ENCODE measurements around the gene HSP90AB1.
A peak's percentile ranks its signal among the peaks of the same experiment; 100 is the strongest.

Gene HSP90AB1

GRCh38 chr6:44237813-44238433 is 9.0 kb upstream of the HSP90AB1 start:
- H3K4me1 ChIP-seq (ENCODE audit: control insufficient read depth, insufficient read depth, low read length) = peaks cover 9% of the 10 kb centered on the region
- no peaks in the 10 kb centered on the region for H3K27me3 ChIP-seq (ENCODE audit: control insufficient read depth, insufficient read depth, low read length)
- H3K9me3 ChIP-seq (ENCODE audit: control insufficient read depth, insufficient read depth, low read length) = no peaks in the 10 kb centered on the region
- peaks cover 7% of the 10 kb centered on the region for H3K36me3 ChIP-seq (ENCODE audit: control insufficient read depth, insufficient read depth, low read length)
- DNase-seq (ENCODE audit: low read depth, low spot score) = no peak
- H3K4me3 ChIP-seq (ENCODE audit: low read length) = peak overlapping the region; percentile 43; the same call in 1 of the 2 replicates
- no peak overlapping the region for H3K27ac ChIP-seq (ENCODE audit: low read length)
- whole genome bisulfite sequencing (ENCODE audit: insufficient coverage, insufficient read length) = no CpG with 5 or more reads among the region's 42 CpGs

DNA sequence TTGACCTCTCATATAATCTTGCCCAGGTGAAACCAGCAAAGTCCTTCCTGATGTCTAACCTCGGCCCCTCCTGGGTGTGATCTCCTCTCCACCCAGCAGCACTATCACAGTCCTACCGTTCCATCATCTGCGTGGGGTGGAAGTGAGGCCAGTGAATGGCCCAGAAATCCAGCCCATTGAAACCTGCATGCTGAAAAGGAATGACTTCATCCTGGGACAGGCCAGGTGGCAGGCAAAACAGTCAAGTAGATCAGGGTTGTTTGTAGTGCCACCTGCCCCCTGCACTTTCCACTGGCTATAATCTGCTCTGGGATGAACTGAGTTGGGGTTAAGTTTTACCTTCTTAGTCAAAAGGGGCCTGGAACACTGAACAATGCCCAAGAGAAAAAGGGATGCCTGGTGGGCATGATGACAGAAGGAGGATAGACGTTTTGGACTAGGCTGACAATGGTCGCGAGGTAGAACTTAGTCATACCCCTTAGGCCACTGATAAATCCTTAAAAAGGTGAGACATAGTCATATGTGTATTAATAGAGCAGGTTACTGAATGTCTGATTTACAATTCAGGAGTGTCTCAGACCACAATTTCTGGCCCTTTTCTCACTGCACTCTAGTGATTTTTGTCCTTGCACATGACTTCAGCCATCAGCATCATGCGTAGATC is 8.1 kb upstream of the HSP90AB1 start:
- no peaks in the 10 kb centered on the region for H3K9me3 ChIP-seq (ENCODE audit: control insufficient read depth, insufficient read depth, low read length)
- no peaks in the 10 kb centered on the region for H3K27me3 ChIP-seq (ENCODE audit: control insufficient read depth, insufficient read depth, low read length)
- H3K4me1 ChIP-seq (ENCODE audit: control insufficient read depth, insufficient read depth, low read length) = peaks cover 9% of the 10 kb centered on the region
- H3K4me3 ChIP-seq (ENCODE audit: low read length) = no peak overlapping the region
- no peak overlapping the region for H3K27ac ChIP-seq (ENCODE audit: low read length)
- DNase-seq (ENCODE audit: low read depth, low spot score) = no peak
- no CpG with 5 or more reads among the region's 7 CpGs for WGBS (ENCODE audit: insufficient coverage, insufficient read length)
- no peaks in the 10 kb centered on the region for H3K36me3 ChIP-seq (ENCODE audit: control insufficient read depth, insufficient read depth, low read length)

DNA sequence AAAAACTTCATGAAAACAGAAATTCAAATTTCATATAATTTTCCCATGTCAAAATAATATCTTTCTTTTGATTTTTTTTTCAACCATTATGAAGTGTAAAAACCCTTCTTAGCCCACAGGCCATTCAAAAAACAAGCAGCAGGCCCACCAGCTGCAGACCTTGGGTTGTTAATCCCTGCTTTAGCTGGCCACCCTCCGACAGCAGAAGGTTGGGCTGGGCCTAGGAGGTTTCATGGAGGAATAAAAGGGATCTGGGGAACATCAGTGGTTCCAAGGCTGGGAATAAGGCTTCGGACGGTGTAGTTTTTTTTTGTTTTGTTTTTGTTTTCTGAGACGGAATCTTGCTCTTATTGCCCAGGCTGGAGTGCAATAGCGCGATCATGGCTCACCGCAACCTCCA is 3.6 kb upstream of the HSP90AB1 start:
- H3K27me3 ChIP-seq (ENCODE audit: control insufficient read depth, insufficient read depth, low read length) = no peaks in the 10 kb centered on the region
- no peaks in the 10 kb centered on the region; the same call in 1 of the 2 replicates for H3K4me1 ChIP-seq (ENCODE audit: control insufficient read depth, insufficient read depth, low read length)
- H3K36me3 ChIP-seq (ENCODE audit: control insufficient read depth, insufficient read depth, low read length) = no peaks in the 10 kb centered on the region
- no peak for DNase-seq (ENCODE audit: low read depth, low spot score)
- no peak overlapping the region for H3K4me3 ChIP-seq (ENCODE audit: low read length)
- WGBS (ENCODE audit: insufficient coverage, insufficient read length) = no CpG with 5 or more reads among the region's 7 CpGs
- H3K27ac ChIP-seq (ENCODE audit: low read length) = no peak overlapping the region
- no peaks in the 10 kb centered on the region for H3K9me3 ChIP-seq (ENCODE audit: control insufficient read depth, insufficient read depth, low read length)

DNA sequence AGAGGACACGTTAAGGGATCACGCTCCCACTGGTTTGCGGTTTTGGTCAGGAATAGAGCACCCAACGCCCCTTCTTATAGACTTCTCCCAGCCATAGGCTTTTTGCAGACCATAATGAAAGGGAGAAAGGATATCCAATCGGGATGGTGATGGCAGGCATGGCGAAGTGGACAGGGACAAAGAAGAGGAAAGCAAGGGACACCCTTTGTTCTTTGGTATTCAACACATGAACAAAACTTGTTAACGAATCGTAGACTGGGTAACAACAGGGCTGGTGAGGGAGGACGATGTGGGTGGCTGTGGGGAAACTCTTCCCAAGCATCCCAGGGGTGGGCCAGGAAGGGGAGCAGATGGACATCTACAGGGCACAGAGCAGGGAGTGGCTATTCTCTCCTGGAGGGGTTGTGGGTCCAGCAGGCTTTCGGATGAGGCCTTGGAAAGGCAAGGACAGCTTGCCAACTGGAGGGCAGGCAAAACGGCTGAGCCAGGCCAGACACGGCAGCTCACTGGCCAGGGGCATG is 1.4 kb upstream of the HSP90AB1 start:
- H3K4me3 ChIP-seq (ENCODE audit: low read length) = peak overlapping the region; percentile 32; the same call in 1 of the 2 replicates
- H3K36me3 ChIP-seq (ENCODE audit: control insufficient read depth, insufficient read depth, low read length) = peaks cover 18% of the 10 kb centered on the region; the same call in 1 of the 2 replicates
- H3K4me1 ChIP-seq (ENCODE audit: control insufficient read depth, insufficient read depth, low read length) = no peaks in the 10 kb centered on the region; the same call in 1 of the 2 replicates
- H3K9me3 ChIP-seq (ENCODE audit: control insufficient read depth, insufficient read depth, low read length) = no peaks in the 10 kb centered on the region
- H3K27me3 ChIP-seq (ENCODE audit: control insufficient read depth, insufficient read depth, low read length) = no peaks in the 10 kb centered on the region
- no peak overlapping the region for H3K27ac ChIP-seq (ENCODE audit: low read length)
- WGBS (ENCODE audit: insufficient coverage, insufficient read length) = no CpG with 5 or more reads among the region's 12 CpGs
- DNase-seq (ENCODE audit: low read depth, low spot score) = no peak

DNA sequence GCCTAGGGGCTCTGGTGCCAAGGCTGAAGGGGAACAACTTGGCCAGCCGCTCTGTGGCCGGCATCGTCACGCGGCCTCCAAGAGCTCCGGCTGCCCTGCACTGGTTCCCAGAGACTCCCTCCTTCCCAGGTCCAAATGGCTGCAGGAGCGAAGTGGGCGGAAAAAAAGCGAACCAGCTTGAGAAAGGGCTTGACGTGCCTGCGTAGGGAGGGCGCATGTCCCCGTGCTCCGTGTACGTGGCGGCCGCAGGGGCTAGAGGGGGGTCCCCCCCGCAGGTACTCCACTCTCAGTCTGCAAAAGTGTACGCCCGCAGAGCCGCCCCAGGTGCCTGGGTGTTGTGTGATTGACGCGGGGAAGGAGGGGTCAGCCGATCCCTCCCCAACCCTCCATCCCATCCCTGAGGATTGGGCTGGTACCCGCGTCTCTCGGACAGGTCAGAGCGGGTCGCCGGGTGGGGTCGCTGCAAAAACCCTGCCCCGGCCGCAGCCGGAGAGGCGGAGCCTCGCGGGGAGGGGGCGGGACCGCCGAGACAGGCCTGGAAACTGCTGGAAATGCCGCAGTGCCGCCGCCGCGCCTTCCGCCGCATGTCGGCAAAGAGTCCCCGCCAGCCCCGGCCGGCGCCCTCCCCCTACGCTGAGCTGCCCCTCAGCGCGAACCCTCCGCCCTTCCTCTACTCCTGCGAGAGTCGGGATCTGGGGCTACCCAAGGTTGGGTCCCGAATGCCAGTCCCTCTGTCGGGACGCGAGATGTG is 814 bp upstream of the HSP90AB1 start:
- no CpG with 5 or more reads among the region's 62 CpGs for WGBS (ENCODE audit: insufficient coverage, insufficient read length)
- peak overlapping the region; percentile 79; the same call in 1 of the 2 replicates for H3K4me3 ChIP-seq (ENCODE audit: low read length)
- H3K4me1 ChIP-seq (ENCODE audit: control insufficient read depth, insufficient read depth, low read length) = no peaks in the 10 kb centered on the region; the same call in 1 of the 2 replicates
- no peaks in the 10 kb centered on the region for H3K9me3 ChIP-seq (ENCODE audit: control insufficient read depth, insufficient read depth, low read length)
- no peaks in the 10 kb centered on the region for H3K27me3 ChIP-seq (ENCODE audit: control insufficient read depth, insufficient read depth, low read length)
- no peak for DNase-seq (ENCODE audit: low read depth, low spot score)
- peaks cover 24% of the 10 kb centered on the region; the same call in 1 of the 2 replicates for H3K36me3 ChIP-seq (ENCODE audit: control insufficient read depth, insufficient read depth, low read length)
- H3K27ac ChIP-seq (ENCODE audit: low read length) = no peak overlapping the region

- no CpG with 5 or more reads among the region's 52 CpGs for WGBS (ENCODE audit: insufficient coverage, insufficient read length)
- no peak for DNase-seq (ENCODE audit: low read depth, low spot score)
- no peaks in the 10 kb centered on the region; the same call in 1 of the 2 replicates for H3K4me1 ChIP-seq (ENCODE audit: control insufficient read depth, insufficient read depth, low read length)
- peaks cover 33% of the 10 kb centered on the region for H3K36me3 ChIP-seq (ENCODE audit: control insufficient read depth, insufficient read depth, low read length)
- H3K4me3 ChIP-seq (ENCODE audit: low read length) = peak overlapping the region; percentile 79
- no peaks in the 10 kb centered on the region for H3K27me3 ChIP-seq (ENCODE audit: control insufficient read depth, insufficient read depth, low read length)
- no peak overlapping the region for H3K27ac ChIP-seq (ENCODE audit: low read length)
- H3K9me3 ChIP-seq (ENCODE audit: control insufficient read depth, insufficient read depth, low read length) = no peaks in the 10 kb centered on the region
Measured at GRCh38 chr6:44247338-44248302, 719 bp downstream of the HSP90AB1 start.

DNA sequence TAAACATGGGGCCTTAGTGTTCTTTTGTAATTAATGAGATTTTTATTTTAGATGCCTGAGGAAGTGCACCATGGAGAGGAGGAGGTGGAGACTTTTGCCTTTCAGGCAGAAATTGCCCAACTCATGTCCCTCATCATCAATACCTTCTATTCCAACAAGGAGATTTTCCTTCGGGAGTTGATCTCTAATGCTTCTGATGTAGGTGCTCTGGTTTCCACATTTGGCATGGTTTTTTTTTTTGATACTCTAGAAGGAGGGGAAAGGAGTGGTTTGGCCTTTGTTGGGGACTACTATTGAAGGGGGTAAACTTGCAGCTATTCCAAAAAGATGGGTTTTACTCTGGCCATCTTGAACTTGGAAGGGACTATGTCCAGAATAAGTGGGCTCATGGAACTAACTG is 1.7 kb downstream of the HSP90AB1 start:
- H3K9me3 ChIP-seq (ENCODE audit: control insufficient read depth, insufficient read depth, low read length) = no peaks in the 10 kb centered on the region
- peaks cover 43% of the 10 kb centered on the region for H3K36me3 ChIP-seq (ENCODE audit: control insufficient read depth, insufficient read depth, low read length)
- no peak overlapping the region for H3K27ac ChIP-seq (ENCODE audit: low read length)
- no peak for DNase-seq (ENCODE audit: low read depth, low spot score)
- no peaks in the 10 kb centered on the region; the same call in 1 of the 2 replicates for H3K4me1 ChIP-seq (ENCODE audit: control insufficient read depth, insufficient read depth, low read length)
- no CpG with 5 or more reads among the region's 1 CpG for WGBS (ENCODE audit: insufficient coverage, insufficient read length)
- H3K27me3 ChIP-seq (ENCODE audit: control insufficient read depth, insufficient read depth, low read length) = no peaks in the 10 kb centered on the region
- H3K4me3 ChIP-seq (ENCODE audit: low read length) = peak overlapping the region; percentile 79; the same call in 1 of the 2 replicates

- H3K9me3 ChIP-seq (ENCODE audit: control insufficient read depth, insufficient read depth, low read length) = no peaks in the 10 kb centered on the region
- H3K27ac ChIP-seq (ENCODE audit: low read length) = no peak overlapping the region
- peaks cover 48% of the 10 kb centered on the region for H3K36me3 ChIP-seq (ENCODE audit: control insufficient read depth, insufficient read depth, low read length)
- no peak overlapping the region for H3K4me3 ChIP-seq (ENCODE audit: low read length)
- H3K4me1 ChIP-seq (ENCODE audit: control insufficient read depth, insufficient read depth, low read length) = no peaks in the 10 kb centered on the region; the same call in 1 of the 2 replicates
- WGBS (ENCODE audit: insufficient coverage, insufficient read length) = no CpG with 5 or more reads among the region's 9 CpGs
- no peak for DNase-seq (ENCODE audit: low read depth, low spot score)
- no peaks in the 10 kb centered on the region for H3K27me3 ChIP-seq (ENCODE audit: control insufficient read depth, insufficient read depth, low read length)
Measured at GRCh38 chr6:44249082-44249748, 2.3 kb downstream of the HSP90AB1 start.

GRCh38 chr6:44250067-44250717 is 3.3 kb downstream of the HSP90AB1 start:
- no peak overlapping the region for H3K27ac ChIP-seq (ENCODE audit: low read length)
- H3K4me1 ChIP-seq (ENCODE audit: control insufficient read depth, insufficient read depth, low read length) = no peaks in the 10 kb centered on the region
- H3K4me3 ChIP-seq (ENCODE audit: low read length) = no peak overlapping the region
- no peak for DNase-seq (ENCODE audit: low read depth, low spot score)
- no peaks in the 10 kb centered on the region for H3K9me3 ChIP-seq (ENCODE audit: control insufficient read depth, insufficient read depth, low read length)
- WGBS (ENCODE audit: insufficient coverage, insufficient read length) = 100% methylated on average over 2 of the region's 6 CpGs
- peaks cover 58% of the 10 kb centered on the region for H3K36me3 ChIP-seq (ENCODE audit: control insufficient read depth, insufficient read depth, low read length)
- no peaks in the 10 kb centered on the region for H3K27me3 ChIP-seq (ENCODE audit: control insufficient read depth, insufficient read depth, low read length)
